ENCODE data around the gene YRDC.

Gene YRDC, protein sequence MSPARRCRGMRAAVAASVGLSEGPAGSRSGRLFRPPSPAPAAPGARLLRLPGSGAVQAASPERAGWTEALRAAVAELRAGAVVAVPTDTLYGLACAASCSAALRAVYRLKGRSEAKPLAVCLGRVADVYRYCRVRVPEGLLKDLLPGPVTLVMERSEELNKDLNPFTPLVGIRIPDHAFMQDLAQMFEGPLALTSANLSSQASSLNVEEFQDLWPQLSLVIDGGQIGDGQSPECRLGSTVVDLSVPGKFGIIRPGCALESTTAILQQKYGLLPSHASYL
- total RNA-seq, result 25.4 to 27.6 reads per million in 2 donors

DNA sequence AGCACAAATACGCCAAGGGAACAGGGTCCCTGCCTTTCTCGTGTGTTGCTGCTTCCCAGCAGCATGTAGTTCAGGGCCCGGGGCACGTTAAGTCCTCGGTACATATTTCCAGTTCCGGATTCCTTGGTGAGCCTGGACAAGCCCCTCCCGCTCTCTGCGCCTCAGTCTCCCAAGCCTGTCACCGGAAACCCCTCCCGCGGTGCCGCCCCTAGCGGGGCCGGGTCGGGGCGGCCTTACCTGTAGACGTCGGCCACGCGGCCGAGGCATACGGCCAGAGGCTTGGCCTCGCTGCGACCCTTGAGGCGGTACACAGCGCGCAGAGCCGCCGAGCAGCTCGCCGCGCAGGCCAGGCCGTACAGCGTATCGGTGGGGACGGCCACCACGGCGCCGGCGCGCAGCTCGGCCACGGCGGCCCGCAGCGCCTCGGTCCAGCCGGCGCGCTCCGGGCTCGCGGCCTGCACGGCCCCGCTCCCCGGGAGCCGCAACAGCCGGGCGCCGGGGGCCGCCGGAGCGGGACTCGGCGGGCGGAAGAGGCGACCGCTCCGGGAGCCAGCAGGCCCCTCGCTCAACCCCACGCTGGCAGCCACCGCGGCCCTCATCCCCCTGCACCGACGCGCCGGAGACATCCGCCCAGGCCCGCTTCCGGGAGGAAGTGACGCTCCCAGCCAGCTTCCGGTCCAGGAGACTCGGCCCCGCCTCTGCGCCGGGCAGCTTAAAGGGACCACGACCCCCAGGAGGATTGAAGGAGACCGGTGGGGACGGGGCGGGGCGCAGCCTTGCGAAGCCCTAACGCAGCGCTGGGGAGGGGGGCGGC lies at the start of gene YRDC, which contains the start of gene C1orf122:
TSS of gene YRDC (minus strand) at position 654 of the 814 bp plus-strand sequence. CDS start at position 626, 28 bp downstream.
TSS of gene C1orf122 (plus strand) at position 236 of the 814 bp plus-strand sequence. CDS start 615 bp downstream, outside the sequence.
- peak; percentile 86 for DNase-seq

DNA sequence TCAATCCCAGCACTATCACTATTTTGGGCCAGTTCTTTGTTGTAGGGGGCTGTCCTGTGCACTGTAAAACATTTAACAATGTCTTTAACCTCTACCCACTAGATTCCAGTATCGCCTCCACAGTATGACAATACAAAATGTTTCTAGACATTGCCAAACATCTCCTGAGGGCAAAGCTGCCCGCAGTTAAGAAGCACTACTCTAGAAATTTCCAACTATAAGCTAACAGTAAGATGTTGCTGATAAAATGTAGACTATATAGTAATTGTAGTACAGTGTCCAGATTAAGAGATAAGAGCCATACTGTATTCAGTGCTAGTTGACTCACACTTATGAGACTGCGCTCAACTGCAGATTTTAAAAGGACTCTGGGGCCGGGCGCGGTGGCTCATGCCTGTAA lies 46.4 kb upstream of the YRDC start:
- no peak for DNase-seq

DNA sequence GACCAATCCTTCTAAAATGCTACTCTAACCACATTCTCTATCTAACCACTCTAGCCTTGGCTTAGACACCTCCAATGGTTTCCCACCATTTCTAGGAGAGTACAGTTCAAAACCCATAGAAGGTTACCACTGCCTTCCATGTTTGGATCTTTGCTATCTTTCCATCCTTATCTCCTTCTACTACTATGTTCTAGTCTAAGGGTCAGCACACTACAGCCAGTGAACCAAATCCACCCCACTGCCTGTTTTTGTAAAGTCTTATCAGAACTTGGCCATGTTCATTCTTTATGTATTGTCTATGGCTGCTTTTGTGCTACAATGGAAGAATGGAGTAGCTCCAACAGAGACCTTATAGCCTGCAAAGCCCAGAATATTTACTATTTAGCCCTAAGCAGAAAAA lies 45.1 kb upstream of the YRDC start:
- no peak for DNase-seq

DNA sequence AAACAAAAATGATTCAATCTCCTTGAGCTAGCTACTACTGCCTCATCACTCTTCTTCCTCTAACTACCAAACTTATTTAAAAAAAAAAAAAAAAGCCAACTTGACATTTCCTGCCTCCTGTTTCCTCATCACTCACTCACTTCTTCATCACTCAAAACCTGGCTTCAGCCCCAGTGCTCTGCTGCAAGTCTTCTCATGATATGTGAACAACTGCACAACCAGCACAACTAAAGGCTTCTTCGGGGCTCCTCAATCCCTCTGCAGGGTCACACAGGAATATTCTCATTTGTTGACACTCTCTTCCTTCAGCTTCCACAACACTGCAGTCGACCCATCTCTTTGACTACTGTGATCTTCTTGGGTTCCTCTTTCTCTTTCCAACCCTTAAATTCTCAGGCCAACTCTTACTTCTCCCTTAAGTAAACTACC lies 43.8 kb upstream of the YRDC start:
- DNase-seq, result no peak

DNA sequence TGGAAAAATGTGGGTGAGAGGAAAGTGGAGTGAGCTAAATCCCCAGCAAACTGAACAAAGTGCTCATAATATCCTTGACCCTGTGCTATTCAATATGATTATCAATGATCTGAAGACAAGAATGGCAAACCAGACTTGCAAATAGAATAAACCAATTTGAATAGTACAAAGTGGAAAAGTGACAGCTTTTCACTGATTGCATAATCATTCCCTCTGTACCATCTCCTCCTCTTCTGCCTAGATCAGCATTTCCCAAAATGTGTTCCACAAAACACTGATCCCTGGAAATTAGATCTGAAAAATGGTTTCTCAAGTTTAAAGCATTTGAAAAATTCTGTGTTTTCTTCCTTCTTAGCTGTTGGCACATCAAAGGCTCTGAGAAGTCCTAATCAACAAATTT lies 43.3 kb upstream of the YRDC start:
- no peak for DNase-seq

DNA sequence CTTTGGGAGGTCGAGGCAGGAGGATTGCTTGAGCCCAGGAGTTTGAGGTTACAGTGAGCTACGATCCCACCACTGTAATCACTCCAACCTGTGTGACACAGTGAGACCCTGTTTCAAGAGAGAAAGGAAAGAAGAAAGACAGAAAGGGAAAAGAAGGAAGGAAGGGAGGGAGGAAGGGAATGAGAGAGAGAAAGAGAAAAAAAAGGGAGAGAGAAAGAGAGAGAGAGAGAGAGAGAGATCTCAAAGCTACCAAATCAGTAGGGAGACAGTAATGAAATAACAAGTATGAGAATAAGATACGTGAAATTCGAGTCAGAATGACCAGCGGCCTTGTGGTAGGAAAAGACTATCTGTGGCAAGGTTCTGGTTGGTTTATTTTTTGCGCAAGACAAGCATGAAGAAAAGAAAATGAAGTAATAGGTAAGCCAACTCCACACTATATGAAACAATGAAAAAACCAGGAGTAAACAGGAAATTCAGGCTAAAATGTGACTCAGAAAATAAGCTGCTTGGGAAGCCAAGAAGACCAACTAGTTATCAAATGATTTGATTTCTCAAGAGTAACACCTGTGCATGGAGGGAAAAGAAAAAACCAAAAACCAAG lies 42.4 kb upstream of the YRDC start:
- no peak for DNase-seq

DNA sequence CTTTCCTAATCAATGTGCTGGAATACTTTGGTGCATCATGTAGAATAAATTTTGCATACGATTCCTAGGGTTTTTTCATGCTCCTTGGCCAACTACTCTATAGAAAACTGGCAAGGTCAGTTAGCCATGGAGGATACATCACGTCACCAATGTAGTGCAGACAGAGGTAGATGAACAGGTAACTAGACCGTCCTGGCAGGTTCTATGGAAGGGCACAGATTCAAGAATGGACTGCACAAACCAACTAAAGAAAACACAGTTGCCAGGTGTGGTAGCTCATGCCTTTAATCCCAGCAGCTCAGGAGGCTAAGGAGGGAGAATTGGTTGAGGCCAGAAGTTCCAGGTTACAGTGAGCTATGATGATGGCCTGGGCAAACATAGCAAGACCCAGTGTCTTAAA lies 41.5 kb upstream of the YRDC start:
- no peak for DNase-seq

DNA sequence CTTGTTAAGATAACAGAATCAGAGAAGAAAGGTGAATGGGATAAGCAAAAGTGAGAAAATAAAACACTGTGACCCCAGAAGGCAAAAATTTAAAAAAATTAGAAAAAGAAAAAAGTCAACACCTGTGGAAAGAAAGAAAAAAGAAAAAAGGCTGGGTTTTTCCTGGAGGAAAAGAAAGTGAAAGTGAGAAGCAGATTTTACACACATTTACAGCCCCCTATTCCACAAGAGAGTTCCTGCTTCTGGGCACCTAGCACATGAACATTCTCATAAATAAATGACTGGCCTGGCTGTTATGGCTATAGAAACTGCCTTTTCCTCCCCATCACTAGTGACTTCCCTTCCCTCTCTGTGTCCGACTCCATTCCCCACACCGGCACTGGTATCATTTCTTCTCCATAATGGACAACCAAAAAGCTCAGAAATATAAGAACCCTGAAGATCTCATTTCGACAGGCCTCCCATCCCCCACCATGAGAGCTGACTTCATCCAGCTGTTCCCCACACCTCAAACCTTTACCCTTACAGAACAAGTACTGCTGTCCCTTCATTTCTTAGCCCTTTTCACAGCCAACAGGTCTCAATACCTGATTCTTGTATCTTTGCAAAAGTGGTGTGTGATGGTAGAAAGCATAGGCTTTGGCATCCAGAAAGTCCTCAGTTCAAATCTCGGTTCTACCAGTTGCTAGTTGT lies 38.8 kb upstream of the YRDC start:
- DNase-seq, result no peak

DNA sequence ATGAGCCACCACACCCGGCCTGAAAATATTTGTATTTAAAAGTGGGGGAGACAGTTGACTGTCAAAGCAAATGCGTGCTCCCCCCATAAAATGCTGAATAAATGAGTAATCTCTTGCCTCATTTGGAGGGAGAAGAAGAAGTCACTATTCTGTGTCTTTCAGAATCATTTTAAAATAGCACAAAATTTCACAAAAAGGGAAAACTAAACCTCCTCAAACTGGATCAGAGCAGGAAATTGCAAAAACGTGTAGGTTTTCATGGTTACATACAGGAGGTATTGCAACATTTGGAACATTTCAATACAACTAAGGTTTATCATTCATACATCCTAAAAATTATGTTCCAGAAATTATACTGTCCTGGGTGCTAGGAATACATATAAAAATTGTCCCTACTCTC lies 37.8 kb upstream of the YRDC start:
- no peak for DNase-seq

DNA sequence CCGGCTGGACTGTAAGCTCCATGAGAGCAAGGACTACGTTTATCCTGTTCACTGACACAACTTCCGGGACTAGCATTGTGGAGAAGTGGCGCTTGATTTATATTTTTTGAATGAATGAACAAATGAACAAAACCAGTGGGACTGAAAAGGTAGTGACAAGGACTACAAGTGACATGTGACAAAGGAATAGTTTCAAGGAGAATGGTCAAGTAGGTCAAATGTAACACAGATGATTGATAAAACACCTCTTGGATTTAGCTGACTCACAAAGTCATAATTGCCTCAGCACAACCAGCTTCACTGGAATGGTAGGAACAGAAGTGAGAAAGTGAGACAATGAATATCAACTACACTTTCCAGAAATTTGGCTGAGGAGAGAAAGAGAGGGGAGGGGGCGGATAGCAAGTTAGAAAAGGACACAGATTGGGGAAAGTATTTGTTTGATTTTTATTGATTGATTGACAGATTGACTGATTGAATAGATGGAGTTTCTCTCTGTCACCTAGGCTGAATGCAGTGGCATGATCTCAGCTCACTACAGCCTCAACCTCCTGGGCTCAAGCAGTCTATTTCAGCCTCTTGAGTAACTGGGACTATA lies 37.1 kb upstream of the YRDC start:
- DNase-seq, result no peak

DNA sequence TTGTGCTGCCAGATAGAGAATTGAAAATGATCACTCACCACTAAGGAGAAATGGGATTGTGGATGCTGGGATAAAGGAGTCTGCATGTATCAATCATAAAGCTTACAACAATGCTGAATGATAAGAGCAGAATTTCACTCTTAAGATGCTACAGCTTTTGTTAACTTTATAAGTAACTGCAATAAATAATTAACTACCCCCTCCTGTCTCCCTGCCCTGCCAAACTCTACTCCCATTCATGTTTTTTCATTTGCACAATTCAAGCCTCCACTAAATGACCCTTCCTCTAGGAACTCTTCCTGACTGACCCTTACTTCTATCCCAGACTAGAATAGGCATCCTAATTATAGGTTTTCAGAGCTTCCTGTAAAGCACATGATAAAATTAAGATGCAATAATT lies 36.5 kb upstream of the YRDC start:
- DNase-seq, result no peak

DNA sequence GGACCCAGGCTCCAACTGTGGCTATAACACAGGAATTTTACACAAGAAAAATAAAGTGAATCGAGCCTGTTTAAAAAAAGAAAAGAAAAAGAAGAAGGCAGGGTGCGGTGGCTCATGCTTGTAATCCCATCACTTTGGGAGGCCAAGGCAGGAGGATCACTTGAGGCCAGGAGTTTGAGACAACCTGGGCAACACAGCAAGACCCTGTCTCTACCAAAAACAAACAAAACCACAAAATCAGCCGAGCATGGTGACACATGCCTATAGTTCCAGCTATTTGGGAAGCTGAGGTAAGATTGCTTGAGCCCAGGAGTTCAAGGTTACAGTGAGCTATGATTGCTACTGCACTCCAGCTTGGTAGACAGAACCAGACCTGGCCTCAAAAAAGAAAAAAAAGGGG lies 33.6 kb upstream of the YRDC start:
- DNase-seq, result no peak

DNA sequence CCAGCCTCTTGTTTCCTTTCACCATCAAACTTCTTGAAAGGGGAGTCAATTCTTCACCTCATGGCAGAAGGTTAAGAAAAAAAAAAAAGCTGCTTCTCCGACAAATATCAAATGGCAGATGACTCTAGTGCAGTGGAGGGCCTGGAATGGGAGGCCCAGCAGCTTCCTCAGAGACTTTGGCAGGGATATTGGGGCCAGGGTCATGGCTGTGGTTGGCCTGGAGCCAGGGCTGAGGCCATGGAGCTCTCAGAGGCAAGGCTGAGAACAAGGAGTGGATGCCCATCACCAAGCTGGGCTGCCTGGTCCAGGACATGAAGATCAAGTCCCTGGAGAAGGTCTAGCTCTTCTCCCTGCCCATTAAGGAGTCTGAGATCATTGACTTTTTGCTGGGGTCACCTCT lies 32.7 kb upstream of the YRDC start:
- no peak for DNase-seq

DNA sequence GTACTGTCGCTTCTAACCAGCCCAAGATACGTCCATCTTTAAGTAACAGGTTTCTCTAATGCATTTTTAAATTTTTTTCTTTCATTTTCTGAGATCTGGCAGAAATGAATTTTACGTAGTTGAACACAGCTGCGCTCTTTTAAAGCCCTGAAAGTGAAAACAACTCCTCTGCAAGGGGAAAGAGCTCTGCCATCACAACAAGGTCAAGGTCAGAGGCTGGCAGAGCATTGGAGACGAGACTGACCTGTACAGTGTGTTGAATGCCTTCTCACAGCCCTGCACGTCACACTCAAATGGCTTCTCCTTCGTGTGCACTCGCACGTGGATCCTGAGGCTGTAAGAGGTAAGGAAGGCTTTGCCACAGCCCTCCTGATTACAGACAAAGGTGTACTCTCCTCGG lies 31.7 kb upstream of the YRDC start:
- DNase-seq, result no peak

DNA sequence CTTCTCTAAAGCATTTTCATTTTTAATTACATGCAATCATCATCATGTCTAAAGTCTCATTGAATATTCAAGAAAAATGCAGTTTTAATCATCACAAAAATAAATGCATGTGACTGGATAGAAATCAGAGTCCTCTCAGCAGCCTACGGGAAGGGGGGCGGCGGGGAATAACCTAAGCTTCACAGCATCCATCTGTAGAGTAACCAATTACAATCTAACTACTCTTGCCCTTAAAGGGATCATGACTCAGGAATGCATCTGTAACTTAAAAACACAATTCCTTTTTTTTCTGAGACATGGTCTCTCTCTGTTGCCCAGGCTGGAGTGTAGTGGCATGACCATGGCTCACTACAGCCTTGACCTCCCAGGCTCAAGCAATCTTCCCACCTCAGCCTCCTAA lies 28.8 kb upstream of the YRDC start:
- no peak for DNase-seq

DNA sequence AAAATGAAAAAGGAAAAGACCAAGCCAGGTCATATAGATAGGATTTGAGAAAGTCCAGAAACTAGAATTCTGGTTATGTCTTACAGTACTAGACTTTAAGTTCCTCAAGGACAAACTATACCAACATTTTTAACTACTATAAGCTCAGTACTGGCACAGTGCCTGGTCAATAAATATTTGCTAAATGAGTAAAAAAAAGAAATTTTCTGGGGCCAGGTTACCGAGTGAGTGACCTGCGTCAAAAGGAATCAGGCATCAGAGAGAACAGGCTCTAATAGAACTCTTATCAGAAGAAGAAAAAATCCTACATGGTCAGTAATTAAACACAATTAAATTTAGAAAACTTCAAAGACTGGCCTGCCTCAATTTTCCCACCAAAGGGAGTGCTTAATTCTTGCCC lies 23.8 kb upstream of the YRDC start:
- DNase-seq, result no peak

DNA sequence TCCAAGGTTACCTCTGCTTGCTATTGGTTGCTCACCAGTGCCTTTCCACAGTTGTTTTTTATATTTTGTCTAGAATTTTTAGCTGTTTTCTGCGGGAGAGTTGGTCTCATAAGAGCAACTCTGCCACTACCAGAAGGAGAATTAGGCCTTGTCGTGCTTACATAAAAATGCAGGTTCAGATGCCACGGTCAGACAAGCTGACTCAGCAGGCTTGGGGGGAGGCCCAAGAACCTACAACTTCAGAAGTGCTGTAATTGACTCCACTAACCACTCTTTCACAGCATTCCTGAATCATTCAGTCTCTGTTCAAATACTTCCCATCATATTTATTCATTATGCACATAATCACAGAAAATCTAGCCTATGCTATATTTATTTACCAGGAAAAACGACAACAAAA lies 23.1 kb upstream of the YRDC start:
- no peak for DNase-seq

DNA sequence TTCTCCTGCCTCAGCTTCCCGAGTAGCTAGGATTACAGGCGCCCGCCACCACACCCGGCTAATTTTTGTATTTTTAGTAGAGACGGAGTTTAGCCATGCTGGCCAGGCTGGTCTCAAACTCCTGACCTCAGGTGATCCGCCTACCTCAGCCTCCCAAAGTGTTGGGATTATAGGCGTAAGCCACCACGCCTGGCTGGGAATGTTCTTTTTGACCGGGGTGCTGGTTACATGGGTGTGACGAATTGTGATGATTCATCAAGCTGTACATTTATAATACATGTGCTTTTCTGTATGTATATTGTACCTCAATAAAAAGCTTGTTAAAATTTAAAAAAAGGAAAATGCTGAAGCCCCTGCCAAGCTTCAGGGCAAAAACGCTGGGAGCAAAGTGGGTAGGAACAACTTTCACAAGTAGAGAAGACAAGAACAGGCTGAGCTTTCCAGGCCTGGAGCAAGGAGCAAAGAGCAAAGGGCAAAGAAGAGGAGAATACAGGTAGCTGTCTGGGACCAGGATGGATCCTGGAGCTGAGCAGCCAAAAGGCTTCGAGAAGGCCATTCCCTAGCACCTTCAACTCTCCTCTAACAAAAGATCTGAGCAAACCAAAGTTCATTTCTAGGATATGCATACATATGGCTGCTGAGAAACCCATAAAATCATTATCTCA lies 20.5 kb upstream of the YRDC start:
- DNase-seq, result no peak

DNA sequence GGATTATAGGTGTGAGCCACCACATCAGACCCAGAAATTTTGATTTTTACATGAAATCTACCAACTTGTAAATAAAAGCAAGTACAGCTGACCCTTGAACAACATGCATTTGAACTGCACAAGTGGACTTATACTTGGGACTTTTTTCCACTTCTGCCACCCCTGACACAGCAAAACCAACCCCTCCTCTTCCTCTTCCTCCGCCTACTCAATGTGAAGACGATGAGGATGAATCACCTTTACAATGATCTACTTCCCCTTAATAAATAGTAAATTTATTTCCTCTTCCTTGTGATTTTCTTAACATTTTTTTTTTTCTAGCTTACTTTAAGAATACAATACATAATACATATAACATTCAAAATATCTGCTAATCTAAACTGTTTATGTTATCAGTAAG lies 17.5 kb upstream of the YRDC start:
- DNase-seq, result no peak

DNA sequence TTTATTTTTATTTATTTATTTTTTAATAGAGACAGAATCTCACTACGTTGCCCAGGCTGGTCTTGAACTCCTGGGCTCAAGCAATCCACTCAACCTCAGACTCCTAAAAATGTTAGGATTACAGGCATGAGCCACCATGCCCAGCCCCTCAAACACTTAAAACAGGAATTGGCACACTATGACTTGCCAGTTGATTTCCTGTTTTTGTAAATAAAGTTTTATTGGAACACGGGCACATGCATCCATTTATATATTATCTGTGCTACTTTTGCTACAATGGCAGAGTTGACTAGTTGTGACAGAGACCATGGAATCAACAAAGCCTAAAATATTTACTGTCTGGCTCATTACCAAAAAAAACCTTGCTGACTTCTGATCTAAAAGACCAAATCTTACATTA lies 16.0 kb upstream of the YRDC start:
- no peak for DNase-seq

DNA sequence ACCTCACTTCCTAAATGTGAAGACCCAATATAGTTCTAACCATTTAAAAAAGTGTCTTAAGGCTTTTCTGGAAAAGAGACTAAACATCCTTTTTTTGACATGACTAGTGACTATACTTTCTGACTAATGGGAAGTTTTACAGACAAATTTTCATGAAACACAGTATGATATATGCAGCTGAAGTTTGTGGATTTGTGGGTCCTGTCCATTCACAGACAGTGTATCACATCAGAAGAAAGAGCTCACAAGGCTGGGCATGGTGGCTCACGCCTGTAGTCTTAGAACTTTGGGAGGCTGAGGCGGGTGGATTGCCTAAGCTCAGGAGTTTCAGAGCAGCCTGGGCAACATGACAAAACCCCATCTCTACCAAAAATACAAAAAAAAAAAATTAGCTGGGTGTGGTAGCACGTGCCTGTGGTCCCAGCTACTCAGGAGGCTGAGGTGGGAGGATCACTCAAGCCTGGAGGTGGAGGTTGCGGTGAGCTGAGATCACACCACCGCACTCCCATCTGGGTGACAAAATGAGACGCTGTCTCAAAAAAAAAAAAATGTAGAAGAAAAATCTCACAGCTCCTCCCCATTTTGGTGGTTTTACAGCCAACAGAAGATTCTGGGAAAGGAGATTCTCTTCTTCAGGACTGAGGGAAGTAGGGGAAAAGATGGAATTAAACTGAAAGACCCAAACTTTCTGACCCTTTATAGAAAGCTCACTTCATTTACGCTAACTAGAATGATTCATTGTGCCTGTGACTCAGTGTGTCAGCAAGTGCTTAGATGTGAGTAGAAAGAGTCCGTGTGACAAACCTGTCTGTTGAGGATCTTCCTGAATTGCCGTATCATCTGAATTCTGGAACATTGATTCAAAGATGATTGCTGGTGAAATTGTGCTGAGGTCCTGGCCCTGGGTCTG lies 15.2 kb upstream of the YRDC start:
- DNase-seq, result no peak

All from activated gamma-delta T cell (primary cell).